SK-N-SH treated with all-trans-retinoic acid at 6 μM for 48 hours (cell line): ENCODE results near the gene ALOX12.

Experiments used
- ATAC-seq: fragments of 200-7000 bp; cut with Tn5 transposase; 3 replicates; pipeline ENCODE4 v1.9.1; 2020; ENCODE audit warnings: mild to moderate bottlenecking, moderate library complexity
- ARNTL ChIP-seq: fragments of 450-650 bp; formaldehyde crosslinking; IDR thresholded peaks from 2 replicates; pipeline ENCODE4 v1.5.0; 2020; ENCODE audit warnings: low read depth, mild to moderate bottlenecking, moderate library complexity, borderline replicate concordance
- CSRNP3 ChIP-seq: fragments of 250-450 bp; sonication (Bioruptor Pico); IDR thresholded peaks from 2 replicates; pipeline ENCODE4 v1.5.1; 2021; ENCODE audit warnings: mild to moderate bottlenecking, moderate library complexity
- GLIS3 ChIP-seq: fragments of 250-450 bp; sonication (Bioruptor Pico); IDR thresholded peaks from 2 replicates; pipeline ENCODE4 v1.5.0; 2020; ENCODE audit warnings: mild to moderate bottlenecking, moderate library complexity
- ISL1 ChIP-seq: fragments of 250-450 bp; sonication (Bioruptor Pico); IDR thresholded peaks from 2 replicates; pipeline ENCODE4 v2.1.2; 2022; ENCODE audit warnings: mild to moderate bottlenecking, moderate library complexity
- OSR1 ChIP-seq: fragments of 250-450 bp; sonication (Bioruptor Pico); IDR thresholded peaks from 2 replicates; pipeline ENCODE4 v1.8.0; 2022; ENCODE audit warnings: moderate library complexity, mild to moderate bottlenecking, inconsistent platforms
- POU6F1 ChIP-seq: fragments of 250-450 bp; sonication (Bioruptor Pico); IDR thresholded peaks from 2 replicates; pipeline ENCODE4 v1.8.0; 2021; ENCODE audit warnings: low read depth, mild to moderate bottlenecking, moderate library complexity, borderline replicate concordance
- RARB ChIP-seq: fragments of 250-450 bp; sonication (Bioruptor Pico); IDR thresholded peaks from 2 replicates; pipeline ENCODE4 v1.8.0; 2021; ENCODE audit warnings: mild to moderate bottlenecking, moderate library complexity
- SNAI2 ChIP-seq: fragments of 250-450 bp; sonication (Bioruptor Pico); IDR thresholded peaks from 2 replicates; pipeline ENCODE4 v1.5.0; 2020; ENCODE audit warnings: mild to moderate bottlenecking, moderate library complexity
- TCF4 ChIP-seq: fragments of 250-450 bp; sonication (Bioruptor Pico); IDR thresholded peaks from 2 replicates; pipeline ENCODE4 v1.8.0; 2021; ENCODE audit warnings: mild to moderate bottlenecking, moderate library complexity, borderline replicate concordance
- TSHZ2 ChIP-seq: fragments of 250-450 bp; sonication (Bioruptor Pico); IDR thresholded peaks from 2 replicates; pipeline ENCODE4 v1.5.0; 2020; ENCODE audit warnings: mild to moderate bottlenecking, moderate library complexity
- ZC3H10 ChIP-seq: fragments of 250-450 bp; sonication (Bioruptor Pico); IDR thresholded peaks from 2 replicates; pipeline ENCODE4 v1.5.1; 2021; ENCODE audit warnings: mild to moderate bottlenecking, moderate library complexity
- ZFP3 ChIP-seq: fragments of 250-450 bp; sonication (Bioruptor Pico); IDR thresholded peaks from 2 replicates; pipeline ENCODE4 v1.5.0; 2020; ENCODE audit warnings: mild to moderate bottlenecking, moderate library complexity
- ZNF565 ChIP-seq: fragments of 450-650 bp; formaldehyde crosslinking; conservative IDR thresholded peaks from 2 replicates; pipeline ENCODE4 v1.5.0; 2020; ENCODE audit warnings: low read depth, mild to moderate bottlenecking, moderate library complexity
- ZNF70 ChIP-seq: fragments of 450-650 bp; formaldehyde crosslinking; IDR thresholded peaks from 2 replicates; pipeline ENCODE4 v1.5.0; 2020; ENCODE audit warnings: mild to moderate bottlenecking, moderate library complexity
- ZNF8 ChIP-seq: fragments of 450-650 bp; formaldehyde crosslinking; IDR thresholded peaks from 2 replicates; pipeline ENCODE4 v1.5.0; 2020; ENCODE audit warnings: mild to moderate bottlenecking, moderate library complexity
- TF ChIP-seq, protein P1 (sequence below): fragments of 250-450 bp; sonication (Bioruptor Pico); IDR thresholded peaks from 2 replicates; pipeline ENCODE4 v1.8.0; 2020; ENCODE audit warnings: mild to moderate bottlenecking, moderate library complexity, borderline replicate concordance
- TF ChIP-seq, protein P2 (sequence below): fragments of 250-450 bp; sonication (Bioruptor Pico); IDR thresholded peaks from 2 replicates; pipeline ENCODE4 v1.5.1; 2020; ENCODE audit warnings: low read depth, mild to moderate bottlenecking, moderate library complexity

The ALOX12 gene

GRCh38 chr17:6994666-6995256 is 1.1 kb upstream of the ALOX12 start:
- ATAC-seq = no peak

GRCh38 chr17:6996256-6997011 is 585 bp downstream of the ALOX12 start:
- TF ChIP-seq ZFP3 (CRISPR knock-in tag) (no peak), ZNF8 (CRISPR knock-in tag) (no peak), RARB (CRISPR knock-in tag) (no peak), ZC3H10 (CRISPR knock-in tag) (no peak), ISL1 (no peak), OSR1 (CRISPR knock-in tag) (no peak), ZNF565 (CRISPR knock-in tag) (no peak), ARNTL (CRISPR knock-in tag) (no peak), ZNF70 (no peak), TSHZ2 (CRISPR knock-in tag) (no peak), GLIS3 (no peak)
- ATAC-seq = no peak

More at GRCh38 chr17:6994666-6995256, 1.1 kb upstream of the ALOX12 start:
- TF ChIP-seq ZNF8 (CRISPR knock-in tag) (no peak), POU6F1 (no peak), RARB (CRISPR knock-in tag) (no peak), ARNTL (CRISPR knock-in tag) (no peak), TSHZ2 (CRISPR knock-in tag) (no peak), TCF4 (no peak), CSRNP3 (CRISPR knock-in tag) (no peak), SNAI2 (CRISPR knock-in tag) (no peak), ZC3H10 (CRISPR knock-in tag) (no peak), GLIS3 (no peak), ZNF70 (no peak)
- TF ChIP-seq, protein P1, sequence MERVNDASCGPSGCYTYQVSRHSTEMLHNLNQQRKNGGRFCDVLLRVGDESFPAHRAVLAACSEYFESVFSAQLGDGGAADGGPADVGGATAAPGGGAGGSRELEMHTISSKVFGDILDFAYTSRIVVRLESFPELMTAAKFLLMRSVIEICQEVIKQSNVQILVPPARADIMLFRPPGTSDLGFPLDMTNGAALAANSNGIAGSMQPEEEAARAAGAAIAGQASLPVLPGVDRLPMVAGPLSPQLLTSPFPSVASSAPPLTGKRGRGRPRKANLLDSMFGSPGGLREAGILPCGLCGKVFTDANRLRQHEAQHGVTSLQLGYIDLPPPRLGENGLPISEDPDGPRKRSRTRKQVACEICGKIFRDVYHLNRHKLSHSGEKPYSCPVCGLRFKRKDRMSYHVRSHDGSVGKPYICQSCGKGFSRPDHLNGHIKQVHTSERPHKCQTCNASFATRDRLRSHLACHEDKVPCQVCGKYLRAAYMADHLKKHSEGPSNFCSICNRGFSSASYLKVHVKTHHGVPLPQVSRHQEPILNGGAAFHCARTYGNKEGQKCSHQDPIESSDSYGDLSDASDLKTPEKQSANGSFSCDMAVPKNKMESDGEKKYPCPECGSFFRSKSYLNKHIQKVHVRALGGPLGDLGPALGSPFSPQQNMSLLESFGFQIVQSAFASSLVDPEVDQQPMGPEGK = no peak
- TF ChIP-seq, protein P2, sequence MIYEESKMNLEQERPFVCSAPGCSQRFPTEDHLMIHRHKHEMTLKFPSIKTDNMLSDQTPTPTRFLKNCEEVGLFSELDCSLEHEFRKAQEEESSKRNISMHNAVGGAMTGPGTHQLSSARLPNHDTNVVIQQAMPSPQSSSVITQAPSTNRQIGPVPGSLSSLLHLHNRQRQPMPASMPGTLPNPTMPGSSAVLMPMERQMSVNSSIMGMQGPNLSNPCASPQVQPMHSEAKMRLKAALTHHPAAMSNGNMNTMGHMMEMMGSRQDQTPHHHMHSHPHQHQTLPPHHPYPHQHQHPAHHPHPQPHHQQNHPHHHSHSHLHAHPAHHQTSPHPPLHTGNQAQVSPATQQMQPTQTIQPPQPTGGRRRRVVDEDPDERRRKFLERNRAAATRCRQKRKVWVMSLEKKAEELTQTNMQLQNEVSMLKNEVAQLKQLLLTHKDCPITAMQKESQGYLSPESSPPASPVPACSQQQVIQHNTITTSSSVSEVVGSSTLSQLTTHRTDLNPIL = no peak
